ENCODE results near the gene MGME1. TPM values are rescaled to one million over a fixed set of nuclear protein-coding genes. Genes with fewer than 3 reads are reported as not detected.

Gene MGME1
- total and polyA plus RNA-seq, 2 of the 13 experiments (the other 11 are each of a cell fraction or from before 2014, with no cell fraction given) = 36.7 to 66.6 TPM

DNA sequence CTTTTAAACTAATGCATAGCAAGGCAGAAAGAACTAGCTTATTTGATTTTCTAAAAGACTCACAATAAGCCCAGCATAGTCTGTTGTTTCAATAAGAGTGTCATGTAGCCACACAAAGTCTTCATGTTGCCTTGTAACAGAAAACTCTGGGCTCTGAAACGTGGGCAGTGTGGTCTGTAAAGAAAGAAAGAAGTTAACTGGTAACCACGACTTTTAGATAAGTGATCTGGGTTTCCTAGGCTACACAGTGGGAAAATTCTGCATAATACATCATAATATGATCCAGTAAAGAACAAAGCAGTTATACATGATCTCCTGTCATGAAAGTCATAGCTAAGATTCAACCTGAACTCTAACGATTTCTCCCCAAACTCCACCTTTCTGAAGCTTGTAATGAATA lies 13.5 kb upstream of the MGME1 start (continued):
- no peak for TF ChIP-seq PBX3 (CRISPR knock-in tag; IDR thresholded peaks at IDR 0.05; ENCODE audit: borderline replicate concordance)
- TF ChIP-seq ZNF788 (CRISPR knock-in tag; IDR thresholded peaks at IDR 0.05; ENCODE audit: borderline replicate concordance) = no peak

DNA sequence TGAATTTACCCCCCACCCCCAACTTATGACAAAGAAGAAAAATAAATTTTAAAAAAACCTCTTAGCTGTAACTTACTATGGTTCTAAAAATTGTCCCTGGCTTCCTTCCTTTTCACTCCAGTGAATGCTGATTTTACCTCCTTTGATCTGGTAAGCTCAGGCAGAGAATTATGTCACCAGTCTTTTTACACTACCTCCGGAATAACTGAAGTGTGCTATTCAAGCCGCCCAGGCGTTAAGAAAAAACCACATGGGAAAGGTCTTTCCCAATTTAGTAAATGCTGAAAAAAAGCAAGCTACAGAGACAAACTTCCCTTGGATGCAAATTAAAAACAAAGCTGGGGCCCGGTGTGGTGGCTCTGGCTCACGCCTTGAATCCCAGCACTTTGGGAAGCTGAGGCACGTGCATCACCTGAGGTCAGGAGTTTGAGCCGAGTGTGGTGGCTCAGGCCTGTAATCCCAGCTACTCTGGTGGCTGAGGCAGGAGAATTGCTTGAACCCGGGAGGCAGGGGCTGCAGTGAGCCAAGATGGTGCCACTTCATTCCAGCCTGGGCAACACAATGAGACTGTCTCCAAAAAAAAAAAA lies 12.6 kb upstream of the MGME1 start:
- in situ Hi-C loops (cut with HindIII; ENCODE audit: extremely low pct_ligation_motif_present, low pct_unique_long_range_greater_than_20kb) = no loop called here

More for the DNA sequence above, 12.6 kb upstream of the MGME1 start:
- H3K36me3 ChIP-seq (replicated peaks in 1 of 2; ENCODE audit: control insufficient read depth in 1 of 2, insufficient read depth in 2 of 2, low read length in 2 of 2) = peaks cover 38 to 58% of the 10 kb centered on the region in 2 experiments
- CTCF ChIA-PET (ENCODE audit: low intra/inter-chr PET ratio, low total read pairs) = no interaction called here
- H3K9me3 ChIP-seq (ENCODE audit: low read length) = no peaks in the 10 kb centered on the region
- intact Hi-C loops (cut with micrococcal nuclease; ENCODE audit: unreplicated experiment) = no loop called here
- H3K4me3 ChIP-seq (replicated peaks in 1 of 3; ENCODE audit: insufficient read depth in 1 of 3, low read depth in 2 of 3, low read length in 3 of 3) = no peak overlapping the region
- peak overlapping the region; percentile 20 for H3K27ac ChIP-seq (ENCODE audit: extremely low read length, insufficient read depth, low read length)
- H3K4me2 ChIP-seq (ENCODE audit: low read depth, low read length) = no peak overlapping the region
- WGBS (ENCODE audit: low lambda C conversion rate) = 89% methylated on average over 8 of the region's 8 CpGs
- FAIRE-seq (no peak), ATAC-seq (no peak), DNase-seq (ENCODE audit: low spot score) (no peak)
- H2AFZ ChIP-seq (ENCODE audit: low read length) = no peak overlapping the region
- peaks cover 84% of the 10 kb centered on the region for H4K20me1 ChIP-seq (ENCODE audit: insufficient read depth, low read length)
- no TSS peak for BruUV-seq (replicated peaks)
- TF ChIP-seq SP4 (CRISPR knock-in tag; IDR thresholded peaks at IDR 0.05) = peak; percentile 35; the same call in 1 of the 2 replicates
- no peak for TF ChIP-seq SRSF4 (IDR thresholded peaks at IDR 0.05; ENCODE audit: low read depth, low read length, poor library complexity, severe bottlenecking)
- TF ChIP-seq ELF1 (CRISPR knock-in tag; IDR thresholded peaks at IDR 0.05) = no peak
- TF ChIP-seq POLR2AphosphoS5 (IDR thresholded peaks at IDR 0.05; ENCODE audit: low read depth, low read length) = 0 out of 2 replicates have a peak, but pooled peaks have one; percentile 3
- peak; percentile 36; the same call in 1 of the 2 replicates for TF ChIP-seq RBFOX2 (IDR thresholded peaks at IDR 0.05; ENCODE audit: low read depth, low read length)
- peak; percentile 57 for TF ChIP-seq AGO2 (optimal IDR thresholded peaks at IDR 0.05; ENCODE audit: low read depth, low read length)
- TF ChIP-seq MXI1 (IDR thresholded peaks at IDR 0.05; ENCODE audit: borderline replicate concordance, low read depth, low read length) = no peak
- TF ChIP-seq ARNTL (CRISPR knock-in tag; IDR thresholded peaks at IDR 0.05) = no peak
- TF ChIP-seq ZNF274 (CRISPR knock-in tag; IDR thresholded peaks at IDR 0.05) = 0 out of 2 replicates have a peak, but pooled peaks have one; percentile 33
- TF ChIP-seq, protein P1, sequence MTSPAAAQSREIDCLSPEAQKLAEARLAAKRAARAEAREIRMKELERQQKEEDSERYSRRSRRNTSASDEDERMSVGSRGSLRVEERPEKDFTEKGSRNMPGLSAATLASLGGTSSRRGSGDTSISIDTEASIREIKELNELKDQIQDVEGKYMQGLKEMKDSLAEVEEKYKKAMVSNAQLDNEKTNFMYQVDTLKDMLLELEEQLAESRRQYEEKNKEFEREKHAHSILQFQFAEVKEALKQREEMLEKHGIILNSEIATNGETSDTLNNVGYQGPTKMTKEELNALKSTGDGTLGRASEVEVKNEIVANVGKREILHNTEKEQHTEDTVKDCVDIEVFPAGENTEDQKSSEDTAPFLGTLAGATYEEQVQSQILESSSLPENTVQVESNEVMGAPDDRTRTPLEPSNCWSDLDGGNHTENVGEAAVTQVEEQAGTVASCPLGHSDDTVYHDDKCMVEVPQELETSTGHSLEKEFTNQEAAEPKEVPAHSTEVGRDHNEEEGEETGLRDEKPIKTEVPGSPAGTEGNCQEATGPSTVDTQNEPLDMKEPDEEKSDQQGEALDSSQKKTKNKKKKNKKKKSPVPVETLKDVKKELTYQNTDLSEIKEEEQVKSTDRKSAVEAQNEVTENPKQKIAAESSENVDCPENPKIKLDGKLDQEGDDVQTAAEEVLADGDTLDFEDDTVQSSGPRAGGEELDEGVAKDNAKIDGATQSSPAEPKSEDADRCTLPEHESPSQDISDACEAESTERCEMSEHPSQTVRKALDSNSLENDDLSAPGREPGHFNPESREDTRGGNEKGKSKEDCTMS (CRISPR knock-in tag; conservative IDR thresholded peaks at IDR 0.05) = no peak
- TF ChIP-seq FOXC1 (CRISPR knock-in tag; IDR thresholded peaks at IDR 0.05; ENCODE audit: borderline replicate concordance) = 0 out of 2 replicates have a peak, but pooled peaks have one; percentile 12
- TF ChIP-seq, protein P2, sequence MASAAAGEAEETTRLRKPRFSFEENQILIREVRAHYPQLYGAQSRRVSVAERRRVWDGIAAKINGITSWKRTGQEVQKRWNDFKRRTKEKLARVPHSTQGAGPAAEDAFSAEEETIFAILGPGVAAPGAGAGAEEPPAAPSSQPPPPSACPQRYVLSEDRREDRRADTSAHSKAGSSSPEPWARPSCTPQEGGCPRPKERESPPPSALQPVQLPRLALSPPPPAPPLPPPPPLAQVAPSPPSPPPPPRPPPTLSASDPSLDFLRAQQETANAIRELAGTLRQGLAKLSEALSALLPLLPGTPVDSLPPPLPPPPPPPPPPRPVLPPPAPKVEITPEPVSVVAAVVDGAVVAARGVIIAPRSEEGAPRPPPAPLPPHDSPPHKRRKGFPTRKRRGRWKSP (CRISPR knock-in tag; IDR thresholded peaks at IDR 0.05) = no peak
- no peak for TF ChIP-seq ZNF354B (CRISPR knock-in tag; IDR thresholded peaks at IDR 0.05)
- TF ChIP-seq SOX6 (IDR thresholded peaks at IDR 0.05) = no peak
- peak; percentile 19; the same call in 1 of the 2 replicates for TF ChIP-seq SOX6 (CRISPR knock-in tag; IDR thresholded peaks at IDR 0.05)
- no peaks in the 10 kb centered on the region for H3K27me3 ChIP-seq (ENCODE audit: control insufficient read depth in 1 of 2, insufficient read depth in 2 of 2, low read length in 2 of 2)
- peaks cover 83% of the 10 kb centered on the region for H3K4me1 ChIP-seq (ENCODE audit: insufficient read depth, low read length)
- H3K9ac ChIP-seq (ENCODE audit: insufficient read depth, low read depth, low read length) = no peak overlapping the region
- POLR2A ChIA-PET = interaction anchor here (1.0 to 8.2 kb wide), 5 partner anchors 10 to 274 kb away, joined by 3 to 114 read pairs (median 4); partner anchors contain the start of genes MGME1 and SNX5
- peaks cover 97% of the 10 kb centered on the region for H3K79me2 ChIP-seq (ENCODE audit: insufficient read depth, low read length)

Data from HepG2 (cell line).